NCI-H2029 (cell line): ENCODE data around the gene RASSF10.
A peak's percentile ranks its signal among the peaks of the same experiment; 100 is the strongest.
"Not testable (repeated sequence)": the region's sequence is repeated elsewhere in the genome, so short reads cannot be mapped to it uniquely, and the experiment has no call there.

Source experiments
- DNase-seq: peaks from one replicate; lab custom pipeline; 2025; lab: John Stamatoyannopoulos, UW

The RASSF10 gene

DNA sequence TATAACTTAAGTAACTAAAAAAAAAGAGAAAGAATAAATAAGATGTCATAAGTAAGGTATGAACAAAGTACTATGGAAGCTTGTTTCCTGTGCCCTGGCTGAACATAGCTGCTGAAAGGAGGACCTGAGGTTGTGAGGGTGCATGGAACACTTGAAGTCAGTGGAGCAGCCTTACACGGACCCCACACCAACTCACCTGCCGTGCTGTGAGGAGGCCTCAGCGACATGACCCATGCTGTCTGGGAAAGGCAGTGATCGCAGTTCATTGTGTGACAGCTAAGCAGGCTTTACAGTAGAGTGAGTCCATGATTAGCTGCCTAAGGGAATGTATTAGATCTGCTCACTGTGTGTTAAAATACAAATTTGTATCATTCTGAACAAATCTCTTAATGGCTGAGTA is 17.6 kb downstream of the RASSF10 start:
- DNase-seq: no peak

DNA sequence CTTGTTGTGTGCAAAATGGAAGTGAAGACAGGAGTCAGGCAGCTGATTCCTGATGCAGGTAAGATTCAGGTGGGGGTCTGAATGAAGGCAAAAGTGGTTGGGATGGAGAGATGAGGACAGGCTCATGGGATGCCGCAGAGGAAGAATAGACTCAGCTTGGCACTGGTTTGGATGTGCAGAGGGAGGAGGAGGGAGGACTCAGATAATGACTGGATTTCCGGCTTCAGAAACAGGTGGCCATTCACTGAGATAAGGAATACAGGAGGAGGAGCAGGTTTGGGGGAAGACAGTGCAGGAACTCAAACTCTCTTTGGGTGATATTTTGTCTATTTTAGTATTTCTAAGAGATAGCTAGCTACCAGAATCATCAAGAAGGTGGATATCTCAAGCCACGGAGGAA is 19.2 kb downstream of the RASSF10 start:
- DNase-seq: no peak

DNA sequence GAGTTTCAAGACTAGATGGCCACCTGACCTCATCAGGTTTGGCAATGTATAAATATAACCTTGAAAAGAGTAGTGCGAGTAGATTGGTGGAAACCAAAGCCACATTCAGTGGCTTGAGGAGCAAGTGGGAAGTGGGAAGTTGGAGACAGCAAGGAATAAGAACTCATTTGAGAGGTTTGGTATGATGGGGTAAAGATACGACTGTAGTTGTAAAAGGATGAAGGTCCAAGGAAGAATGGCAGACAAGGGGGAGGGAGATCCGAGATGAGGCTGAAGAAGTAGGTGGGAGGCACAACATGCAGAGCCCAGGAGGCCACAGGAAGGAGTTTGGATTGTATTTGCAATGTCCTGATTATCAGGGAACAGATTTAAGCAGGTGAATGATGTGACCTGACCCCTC is 20.8 kb downstream of the RASSF10 start:
- no peak for DNase-seq

DNA sequence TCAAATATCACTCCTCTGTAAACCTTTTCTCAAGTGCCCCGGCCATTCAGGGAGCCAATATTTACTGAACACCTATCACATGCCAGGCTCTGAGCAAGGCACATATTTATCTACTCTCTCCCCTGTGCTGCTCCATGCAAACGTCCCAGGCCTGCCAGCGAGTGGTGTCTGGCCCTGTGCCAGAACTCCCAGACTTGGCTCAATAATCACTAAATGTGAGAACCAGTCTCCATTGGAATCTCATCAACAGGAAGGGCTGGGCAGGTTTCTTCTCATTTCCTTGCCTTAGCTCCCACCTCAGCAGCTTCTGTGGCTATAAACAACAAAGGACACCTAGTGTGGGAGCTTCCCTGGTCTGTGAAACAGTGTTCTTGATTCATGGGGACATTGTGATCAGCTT is 21.7 kb downstream of the RASSF10 start:
- DNase-seq: peak; percentile 90

DNA sequence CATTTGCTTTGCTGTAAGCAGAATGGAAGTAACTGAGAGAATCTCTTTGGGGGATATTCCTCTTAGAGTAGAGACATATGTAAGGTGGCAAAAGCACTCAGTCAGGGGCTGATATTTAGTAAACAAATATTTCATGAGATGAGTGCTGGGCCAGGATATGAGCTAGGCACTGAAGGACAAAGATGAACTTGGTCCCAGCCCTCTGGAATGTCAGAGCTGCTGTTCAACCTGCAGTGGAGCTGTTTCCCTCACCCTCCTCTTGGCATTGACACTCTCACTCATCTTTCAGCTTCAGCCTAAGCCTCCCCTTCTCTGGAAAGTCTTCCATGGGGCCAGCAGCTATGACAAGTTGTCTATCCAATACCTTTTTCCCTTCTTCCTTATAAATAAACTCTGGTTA is 22.2 kb downstream of the RASSF10 start:
- no peak for DNase-seq

GRCh38 chr11:13033760-13034533 is 24.8 kb downstream of the RASSF10 start:
- no peak for DNase-seq

DNA sequence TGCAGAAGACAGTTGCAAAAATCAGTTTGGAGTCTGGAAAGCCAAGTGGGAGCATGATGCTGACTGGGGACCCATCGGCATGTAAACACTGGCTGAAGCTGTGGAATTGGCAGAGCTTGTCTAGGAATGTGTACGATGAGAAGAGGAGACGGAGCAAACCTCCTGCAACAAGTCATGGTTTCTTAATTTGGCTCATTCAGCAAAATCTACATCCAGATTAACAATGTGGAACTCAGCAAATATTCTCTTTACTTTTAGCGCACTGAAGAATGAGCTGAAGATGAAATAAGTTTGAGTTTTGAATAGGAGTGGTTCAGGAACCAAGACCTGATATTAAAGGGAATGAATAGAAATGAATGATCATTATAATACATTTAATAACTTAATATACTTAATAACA is 26.6 kb downstream of the RASSF10 start:
- no peak for DNase-seq

- no peak for DNase-seq
These were observed 27.1 kb downstream of the RASSF10 start for GRCh38 chr11:13036235-13036634.

GRCh38 chr11:13038366-13038765 is 29.2 kb downstream of the RASSF10 start:
- DNase-seq: no peak

GRCh38 chr11:13039126-13039525 is 30.0 kb downstream of the RASSF10 start:
- DNase-seq: no peak

DNA sequence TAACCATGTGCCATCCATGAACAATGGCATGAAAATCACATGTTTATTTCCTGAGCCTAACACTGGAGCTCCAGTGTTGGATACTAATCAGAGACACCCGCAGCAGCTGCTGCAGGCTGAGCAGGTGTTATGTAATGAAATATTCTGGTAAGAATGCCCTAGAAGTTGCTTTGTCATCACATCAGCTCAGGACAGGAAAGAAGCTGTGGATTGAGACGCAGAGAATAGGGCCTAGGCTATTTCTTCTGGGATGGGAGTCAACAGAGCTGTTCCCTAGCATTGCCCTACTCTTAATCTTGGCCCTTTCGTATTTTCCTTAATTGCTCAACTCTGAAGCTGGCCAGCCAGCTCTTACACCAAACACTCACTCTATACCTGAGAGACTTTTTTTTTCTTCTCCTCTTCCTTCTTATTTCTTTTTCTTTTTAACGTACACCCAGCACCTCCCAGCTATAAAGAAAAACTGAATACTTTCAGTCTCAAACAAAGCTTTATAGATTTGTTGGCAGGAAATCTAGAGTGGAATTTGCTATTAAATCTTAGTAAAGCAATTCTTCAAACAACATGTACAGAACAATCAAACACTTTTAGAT is 31.9 kb downstream of the RASSF10 start:
- DNase-seq: no peak

GRCh38 chr11:13042873-13043342 is 33.8 kb downstream of the RASSF10 start:
- DNase-seq: peak; percentile 38

DNA sequence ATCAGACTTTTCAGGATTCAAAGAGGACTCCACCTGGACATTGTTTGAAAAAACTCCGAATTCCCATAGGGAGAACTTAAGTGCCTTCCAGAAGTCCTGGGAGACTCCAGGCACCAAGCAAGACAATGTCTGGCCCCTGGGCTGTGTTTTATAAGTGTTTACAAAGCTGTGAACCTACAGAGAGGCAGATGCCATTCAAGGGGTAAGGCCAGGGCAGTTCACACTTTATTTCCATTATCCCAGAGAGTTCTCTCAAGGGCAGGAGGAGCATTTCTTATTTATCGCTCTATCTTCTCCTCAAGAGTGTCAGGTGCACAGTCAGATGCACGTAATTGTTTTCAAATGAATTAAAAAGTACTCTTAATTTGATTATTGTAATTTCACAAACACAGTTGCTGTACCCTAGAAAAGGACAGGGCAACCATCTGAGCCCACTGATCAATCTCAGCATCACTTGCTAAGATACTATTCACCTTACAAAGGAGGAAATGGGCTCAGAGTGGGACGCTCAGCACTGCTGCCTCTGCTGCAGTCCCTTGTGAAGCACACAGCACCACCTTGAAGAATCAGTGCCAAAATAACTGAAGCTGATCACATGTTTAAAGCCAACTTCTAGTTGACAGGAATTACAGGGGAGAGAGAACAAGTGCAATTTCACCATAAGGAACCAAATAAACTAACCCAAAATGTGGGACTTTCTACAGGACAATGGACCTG is 35.0 kb downstream of the RASSF10 start:
- DNase-seq: no peak

DNA sequence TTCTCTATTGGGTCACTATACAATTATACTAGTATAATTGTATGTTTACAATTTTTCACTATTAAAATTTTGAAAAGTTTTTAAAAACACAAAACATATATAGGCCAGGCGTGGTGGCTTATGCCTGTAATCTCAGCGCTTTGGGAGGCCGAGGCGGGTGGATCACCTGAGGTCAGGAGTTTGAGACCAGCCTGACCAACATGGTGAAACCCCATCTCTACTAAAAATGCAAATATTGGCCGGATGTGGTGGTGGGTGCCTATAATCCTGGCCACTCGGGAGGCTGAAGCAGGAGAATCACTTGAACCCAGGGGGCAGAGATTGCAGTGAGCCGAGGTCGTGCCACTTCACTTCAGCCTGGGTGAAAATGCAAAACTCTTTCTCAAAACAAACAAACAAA is 36.0 kb downstream of the RASSF10 start:
- DNase-seq: not testable (repeated sequence)

DNA sequence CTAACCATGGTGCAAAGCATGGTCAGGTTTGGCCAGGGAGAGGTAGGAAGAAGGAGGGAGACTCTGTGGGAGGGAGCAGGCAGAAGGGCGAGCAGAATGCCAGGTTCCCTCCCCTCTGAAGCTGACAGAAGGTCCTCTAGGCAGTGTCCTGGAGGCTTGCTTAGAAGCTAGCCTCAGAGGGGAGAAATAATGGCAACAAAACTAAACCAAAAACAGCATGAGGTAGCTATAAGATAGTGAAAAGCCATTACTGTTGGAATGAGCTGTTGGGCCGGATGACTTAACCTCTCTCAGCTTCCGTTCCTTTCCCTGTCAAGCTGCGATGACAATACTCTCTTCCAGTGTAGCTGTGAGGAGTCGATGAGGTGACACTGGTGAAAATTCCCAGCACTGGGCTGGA is 36.6 kb downstream of the RASSF10 start:
- DNase-seq: no peak

GRCh38 chr11:13046637-13047570 is 37.8 kb downstream of the RASSF10 start:
- DNase-seq: no peak

DNA sequence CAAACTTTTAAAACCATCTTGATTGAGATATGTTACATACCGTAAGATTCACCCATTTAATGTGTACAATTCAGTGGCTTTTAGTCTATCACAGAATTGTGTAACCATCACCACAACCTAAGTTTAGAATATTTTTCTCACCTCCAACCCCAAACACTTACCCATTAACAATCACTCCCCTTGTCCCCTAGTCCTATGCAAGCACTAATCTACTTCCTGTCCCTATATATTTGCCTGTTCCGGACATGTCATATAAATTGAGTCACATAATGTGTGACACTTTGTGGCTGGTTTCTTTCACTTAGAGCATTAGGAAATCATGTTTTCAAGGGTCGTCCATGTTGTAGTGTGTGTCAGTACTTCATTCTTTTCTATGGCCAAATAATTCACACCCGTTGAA is 38.8 kb downstream of the RASSF10 start:
- DNase-seq: no peak

DNA sequence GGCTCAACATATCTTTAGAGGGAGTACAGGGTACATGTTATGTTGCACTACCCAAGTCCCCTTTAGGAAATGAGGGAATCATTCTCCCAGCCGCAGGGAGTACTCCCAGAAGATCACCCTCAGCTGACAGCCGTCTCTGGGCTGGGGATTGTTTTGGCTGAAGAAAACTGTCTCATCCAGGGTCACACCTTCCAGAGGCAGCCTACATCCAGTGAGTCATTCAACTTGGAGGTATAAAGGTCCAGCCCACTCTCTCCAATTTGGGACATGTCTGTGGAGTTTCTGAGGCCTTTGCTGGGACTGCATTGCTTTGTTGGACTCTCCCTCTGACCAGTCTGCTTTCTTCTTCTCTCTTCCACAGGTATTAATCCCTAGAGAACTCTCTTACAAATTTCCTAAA is 42.1 kb downstream of the RASSF10 start:
- no peak for DNase-seq

- DNase-seq: no peak
These were observed 43.0 kb downstream of the RASSF10 start for GRCh38 chr11:13052130-13052571.

DNA sequence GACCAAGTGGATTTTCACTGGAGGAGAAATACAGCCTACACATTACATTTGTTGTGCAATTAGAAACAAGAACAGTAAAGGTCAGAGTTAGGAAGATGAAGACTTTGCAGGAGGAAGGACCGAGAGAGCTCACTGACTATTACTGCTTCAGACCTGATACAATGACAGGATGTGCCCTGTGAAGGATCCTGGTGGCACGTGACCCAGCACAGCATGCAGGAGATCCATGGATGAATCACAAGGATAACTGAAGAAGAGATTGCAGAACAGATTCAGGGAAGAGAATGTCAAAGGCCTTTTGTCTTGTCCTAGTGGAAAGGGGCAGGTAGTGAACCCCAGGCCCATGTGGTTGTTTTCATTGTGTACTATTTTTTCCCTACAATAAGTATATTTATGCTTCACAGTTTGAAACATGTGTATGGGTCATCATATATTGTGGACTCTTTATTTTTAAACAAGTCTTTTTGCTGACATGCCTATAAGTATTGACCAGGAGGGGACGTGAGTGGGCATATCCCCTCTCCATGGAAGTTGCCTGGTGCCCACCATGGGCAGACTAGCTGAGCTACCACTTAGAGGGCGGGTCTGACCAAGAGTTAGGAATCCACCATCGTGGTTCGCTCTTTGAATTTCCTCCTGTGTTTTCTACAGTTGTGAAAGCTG is 44.3 kb downstream of the RASSF10 start:
- DNase-seq: no peak

DNA sequence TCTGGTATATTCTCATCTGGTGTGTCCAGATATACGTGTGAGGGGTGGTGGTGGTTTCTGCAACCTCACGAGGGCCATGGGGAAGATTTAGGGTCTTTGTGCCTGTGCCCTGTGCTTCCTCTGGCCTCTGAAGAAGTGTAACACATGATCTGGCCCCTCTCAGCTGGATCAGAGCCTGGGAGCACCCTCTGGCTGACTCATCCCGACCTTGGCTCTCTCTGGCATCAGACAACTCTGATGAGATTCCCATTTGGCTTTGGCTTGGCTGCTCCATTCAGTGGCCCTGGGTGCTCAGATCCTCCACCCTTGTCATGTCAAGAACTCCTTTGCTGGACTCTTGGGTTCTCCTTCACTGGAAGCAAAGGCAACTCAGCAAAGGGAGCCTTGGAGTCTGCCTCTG is 45.2 kb downstream of the RASSF10 start:
- DNase-seq: no peak
